HK-2 (cell line): ENCODE data around the gene SPACA4.

Source experiments
- DNase-seq: peaks from one replicate; pipeline ENCODE4 v3.0.0-alpha.2; 2018; ENCODE audit not compliant: unreplicated experiment

Gene SPACA4

GRCh38 chr19:48596679-48597465 lies 9.7 kb upstream of the SPACA4 start:
- DNase-seq: no peak

- DNase-seq: no peak
Observed at GRCh38 chr19:48598996-48599700, 7.4 kb upstream of the SPACA4 start.

GRCh38 chr19:48600679-48601417 lies 5.7 kb upstream of the SPACA4 start:
- no peak for DNase-seq

- DNase-seq: no peak
Observed at GRCh38 chr19:48603001-48603400, 3.5 kb upstream of the SPACA4 start.

- DNase-seq: no peak
Observed at GRCh38 chr19:48603449-48603848, 3.1 kb upstream of the SPACA4 start.

- DNase-seq: no peak
Observed at GRCh38 chr19:48603850-48604249, 2.7 kb upstream of the SPACA4 start.

- no peak for DNase-seq
Observed at GRCh38 chr19:48607359-48607755, 815 bp downstream of the SPACA4 start.

GRCh38 chr19:48608798-48609263 lies 2.3 kb downstream of the SPACA4 start:
- DNase-seq: no peak

GRCh38 chr19:48609571-48610108 lies 3.1 kb downstream of the SPACA4 start:
- no peak for DNase-seq

GRCh38 chr19:48611872-48612271 lies 5.3 kb downstream of the SPACA4 start:
- DNase-seq: no peak

GRCh38 chr19:48613024-48613851 lies 6.7 kb downstream of the SPACA4 start:
- DNase-seq: no peak

- no peak for DNase-seq
Observed at GRCh38 chr19:48613852-48614435, 7.4 kb downstream of the SPACA4 start.

- DNase-seq: peak; percentile 47
Observed at GRCh38 chr19:48614436-48615230, 8.1 kb downstream of the SPACA4 start, which contains the start of gene FAM83E. FAM83E (minus strand) TSS chr19:48615076; CDS start chr19:48613372, 1,704 bp downstream.

GRCh38 chr19:48615231-48616040 lies 8.9 kb downstream of the SPACA4 start:
- no peak for DNase-seq

- no peak for DNase-seq
Observed at GRCh38 chr19:48616041-48616436, 9.5 kb downstream of the SPACA4 start.

- no peak for DNase-seq
Observed at GRCh38 chr19:48616491-48617056, 10.0 kb downstream of the SPACA4 start.

GRCh38 chr19:48617146-48617937 lies 10.8 kb downstream of the SPACA4 start:
- DNase-seq: no peak
